CD14-positive monocyte (primary cell): ENCODE results near the gene WEE1. TPM values are rescaled to one million over a fixed set of nuclear protein-coding genes. Genes with fewer than 3 reads are reported as not detected.

Experiments
- DNase-seq, 3 donors: peaks; one replicate each; pipeline ENCODE4 v3.0.0-alpha.2; 2011 to 2022
- H2AFZ ChIP-seq: 2 replicates; pipeline ENCODE4 v1.6.0; 2012; ENCODE audit warnings: mild to moderate bottlenecking, low read depth, low read length, inconsistent platforms; ENCODE audit not compliant: insufficient read depth, poor library complexity, severe bottlenecking
- H3K27ac ChIP-seq, 2 donors: 1 replicate in 1 of 2; 2 replicates in 1 of 2; pipeline ENCODE4 v1.5.1; 2012 to 2013; ENCODE audit warnings: low read length in 2 of 2, control low read depth in 1 of 2, inconsistent platforms in 1 of 2, low read depth in 1 of 2, mild to moderate bottlenecking in 1 of 2
- H3K27me3 ChIP-seq, 2 donors: one replicate each; pipeline versions ENCODE4 v1.6.0 to v1.6.1; 2011 to 2013; ENCODE audit warnings: low read length in 2 of 2; ENCODE audit not compliant: control insufficient read depth in 2 of 2, insufficient read depth in 2 of 2
- H3K36me3 ChIP-seq, 2 donors: replicated peaks in 1 of 2; 1 replicate in 1 of 2; 2 replicates in 1 of 2; pipeline versions ENCODE4 v1.5.1 to v1.6.1; 2012 to 2013; ENCODE audit warnings: low read length in 2 of 2, control low read depth in 1 of 2, inconsistent platforms in 1 of 2, mild to moderate bottlenecking in 1 of 2; ENCODE audit not compliant: insufficient read depth in 2 of 2, control insufficient read depth in 1 of 2
- H3K4me1 ChIP-seq, 2 donors: 1 replicate in 1 of 2; 2 replicates in 1 of 2; pipeline versions ENCODE4 v1.5.1 to v1.6.1; 2012 to 2013; ENCODE audit warnings: low read length in 2 of 2, control low read depth in 1 of 2, inconsistent platforms in 1 of 2, mild to moderate bottlenecking in 1 of 2, moderate library complexity in 1 of 2; ENCODE audit not compliant: insufficient read depth in 2 of 2, control insufficient read depth in 1 of 2
- H3K4me2 ChIP-seq: replicated peaks from 2 replicates; pipeline ENCODE3; 2012; ENCODE audit warnings: low read length, moderate library complexity, mild to moderate bottlenecking; ENCODE audit not compliant: poor library complexity, severe bottlenecking; ENCODE audit errors: extremely low read depth
- H3K4me3 ChIP-seq, 3 experiments: fragments of 200-600 bp in 1 of 3; sonication (generic) in 1 of 3; replicated peaks in 1 of 3; 1 replicate in 2 of 3; 2 replicates in 1 of 3; pipeline ENCODE4 v1.5.1; 2011 to 2013; ENCODE audit warnings: low read length in 3 of 3, mild to moderate bottlenecking in 3 of 3, control low read depth in 2 of 3, low read depth in 2 of 3, inconsistent platforms in 1 of 3, moderate library complexity in 1 of 3
- H3K79me2 ChIP-seq: 2 replicates; pipeline ENCODE4 v1.6.0; 2012; ENCODE audit warnings: mild to moderate bottlenecking, control low read depth, inconsistent platforms, low read length, moderate library complexity; ENCODE audit not compliant: insufficient read depth
- H3K9ac ChIP-seq: 2 replicates; pipeline ENCODE4 v1.6.0; 2017; ENCODE audit warnings: low read length, mild to moderate bottlenecking; ENCODE audit not compliant: insufficient read depth, poor library complexity, severe bottlenecking
- H3K9me3 ChIP-seq, 2 donors: replicated peaks in 1 of 2; 1 replicate in 1 of 2; 2 replicates in 1 of 2; pipeline versions ENCODE4 v1.5.1 to v1.6.1; 2012 to 2013; ENCODE audit warnings: low read length in 2 of 2, control low read depth in 1 of 2; ENCODE audit not compliant: control insufficient read depth in 1 of 2, insufficient read depth in 1 of 2
- H4K20me1 ChIP-seq: 2 replicates; pipeline ENCODE4 v1.6.0; 2012; ENCODE audit warnings: mild to moderate bottlenecking, low read length, control low read depth, moderate library complexity; ENCODE audit not compliant: insufficient read depth
- H3K27ac Mint-ChIP-seq, 7 donors: one replicate each; pipeline ENCODE4 v1.8.0; 2020; ENCODE audit warnings: mild to moderate bottlenecking in 7 of 7, mixed read lengths in 7 of 7, moderate library complexity in 6 of 7, inconsistent platforms in 2 of 7
- H3K27me3 Mint-ChIP-seq, 3 donors: one replicate each; pipeline ENCODE4 v1.8.0; 2021 to 2022; ENCODE audit warnings: low read depth in 3 of 3, mild to moderate bottlenecking in 3 of 3, mixed read lengths in 3 of 3, moderate library complexity in 3 of 3, inconsistent platforms in 1 of 3
- H3K36me3 Mint-ChIP-seq, 2 donors: one replicate each; pipeline ENCODE4 v1.8.0; 2020; ENCODE audit warnings: mixed read lengths in 2 of 2, inconsistent platforms in 1 of 2, mild to moderate bottlenecking in 1 of 2
- H3K4me1 Mint-ChIP-seq: one replicate; pipeline ENCODE4 v1.8.0; 2020; ENCODE audit warnings: mild to moderate bottlenecking, mixed read lengths
- H3K4me3 Mint-ChIP-seq, 2 donors: one replicate each; pipeline ENCODE4 v1.8.0; 2020; ENCODE audit warnings: mild to moderate bottlenecking in 2 of 2, mixed read lengths in 2 of 2, moderate library complexity in 1 of 2
- H3K9me3 Mint-ChIP-seq, 7 donors: one replicate each; pipeline ENCODE4 v1.8.0; 2020 to 2022; ENCODE audit warnings: mixed read lengths in 7 of 7, mild to moderate bottlenecking in 6 of 7, moderate library complexity in 6 of 7, inconsistent platforms in 2 of 7
- CTCF ChIP-seq: fragments of 200-600 bp; IDR thresholded peaks from one replicate; pipeline ENCODE4 v1.8.0; 2022; ENCODE audit warnings: antibody characterized with exemption, mild to moderate bottlenecking
- WGBS: methylation state at CpG from one replicate; pipeline ENCODE4 v1.1.5; 2013; ENCODE audit warnings: missing lambda C conversion rate; ENCODE audit not compliant: insufficient coverage; 5-methylcytosine and 5-hydroxymethylcytosine counted together
- intact Hi-C, 2 donors: fragments of 100-400 bp; cut with micrococcal nuclease; formaldehyde crosslinking; loops; one replicate each; pipeline versions ENCODE4 v1.15.0 to v1.15.1; 2023
- polyA plus RNA-seq, 3 donors: library from polyadenylated mRNA; depleted of rRNA in 1 of 3; unstranded in 2 of 3; stranded (reverse) in 1 of 3; fragments of 300-500 nt in 2 of 3; fragments of >200 nt in 1 of 3; fragmentation: Illumina TruSeq in 2 of 3; gene quantifications; 1 replicate in 2 of 3; 2 replicates in 1 of 3; pipeline ENCODE4 v1.2.3, GENCODE V29; 2012 to 2021

The WEE1 gene
- polyA plus RNA-seq, 3 donors, result 0.05 to 0.41 (median 0.22) TPM

- H3K27ac Mint-ChIP-seq, result peak overlapping the region; percentile 66 to 96 (median 90)
- intact Hi-C loops, result loop anchor here (2.0 to 10.0 kb wide), 4 partner anchors 40 to 140 kb away; partner anchors contain the start of gene SWAP70 (in 1 of the 2)
- Histone ChIP-seq H3K27me3 (no peaks in the 10 kb centered on the region), H3K4me1 (peaks cover 12 to 33% of the 10 kb centered on the region in 2 donors), H3K79me2 (no peaks in the 10 kb centered on the region), H3K9ac (no peak overlapping the region), H3K36me3 (no peaks in the 10 kb centered on the region), H3K9me3 (no peaks in the 10 kb centered on the region), H4K20me1 (no peaks in the 10 kb centered on the region), H3K4me3 (peak overlapping the region in 2 of 3 experiments; percentile 67 to 84), H2AFZ (peak overlapping the region; percentile 98), H3K27ac (peak overlapping the region in 1 of 2 donors; percentile 77), H3K4me2 (peak overlapping the region; percentile 99)
- no peak for TF ChIP-seq CTCF
- peaks cover 29% of the 10 kb centered on the region for H3K4me1 Mint-ChIP-seq
- 63% methylated on average over 1 of the region's 2 CpGs for WGBS
- peaks cover 0 to 2% (median 0%) of the 10 kb centered on the region in 7 donors for H3K9me3 Mint-ChIP-seq
- peak; percentile 55 to 92 (median 74) for DNase-seq
- H3K27me3 Mint-ChIP-seq, result peaks cover 0 to 4% (median 3%) of the 10 kb centered on the region in 3 donors
- peaks cover 0 to 3% of the 10 kb centered on the region in 2 donors for H3K36me3 Mint-ChIP-seq
- H3K4me3 Mint-ChIP-seq, result peak overlapping the region; percentile 93 to 100
These were observed 41.6 kb downstream of the WEE1 start for GRCh38 chr11:9615031-9615451.

GRCh38 chr11:9616042-9616675 is 42.7 kb downstream of the WEE1 start:
- H4K20me1 ChIP-seq, result no peaks in the 10 kb centered on the region
- no peak overlapping the region for H3K27ac ChIP-seq
- no peak overlapping the region for H3K4me3 ChIP-seq
- peak overlapping the region in 2 of 7 donors; percentile 22 to 50 for H3K27ac Mint-ChIP-seq
- no peaks in the 10 kb centered on the region for H3K27me3 ChIP-seq
- H3K36me3 Mint-ChIP-seq, result peaks cover 0 to 3% of the 10 kb centered on the region in 2 donors
- peaks cover 12 to 33% of the 10 kb centered on the region in 2 donors for H3K4me1 ChIP-seq
- H3K27me3 Mint-ChIP-seq, result peaks cover 0 to 3% (median 0%) of the 10 kb centered on the region in 3 donors
- H3K9me3 Mint-ChIP-seq, result peaks cover 0 to 2% (median 0%) of the 10 kb centered on the region in 7 donors
- peaks cover 29% of the 10 kb centered on the region for H3K4me1 Mint-ChIP-seq
- no peak for TF ChIP-seq CTCF
- intact Hi-C loops, result loop anchor here in 1 of 2 donors (10.0 kb wide), 2 partner anchors 49 to 139 kb away; partner anchors contain the start of gene SWAP70
- H3K4me3 Mint-ChIP-seq, result no peak overlapping the region
- no peak overlapping the region for H3K9ac ChIP-seq
- peak in 1 of 3 donors; percentile 15 for DNase-seq
- no peaks in the 10 kb centered on the region for H3K79me2 ChIP-seq
- WGBS, result no CpG with 5 or more reads among the region's 2 CpGs
- no peaks in the 10 kb centered on the region for H3K9me3 ChIP-seq
- no peak overlapping the region for H2AFZ ChIP-seq
- no peaks in the 10 kb centered on the region for H3K36me3 ChIP-seq
- H3K4me2 ChIP-seq, result no peak overlapping the region
